Activated T-cell treated with anti-CD3 and anti-CD28 coated beads, Interleukin-2, amount 50 U/mL, for 72 hours (primary cell): ENCODE measurements around the gene ATP10A. TPM values are rescaled to one million over a fixed set of nuclear protein-coding genes. Genes with fewer than 3 reads are reported as not detected.

Source experiments
- ATAC-seq, 2 donors: fragments of 150-1000 bp; cut with Tn5 transposase; replicated peaks in 1 of 2; 2 replicates each; pipeline ENCODE4 v1.10.0; 2021; ENCODE audit warnings: moderate library complexity in 2 of 2, mild to moderate bottlenecking in 1 of 2
- DNase-seq, 2 donors: peaks; one replicate each; pipeline ENCODE4 v3.0.0; 2021 to 2022; ENCODE audit warnings: mixed read lengths in 1 of 2
- H3K27ac Mint-ChIP-seq: one replicate; pipeline ENCODE4 v1.8.0; 2022; ENCODE audit warnings: mild to moderate bottlenecking, moderate library complexity, mixed read lengths
- H3K27me3 Mint-ChIP-seq: one replicate; pipeline ENCODE4 v1.8.0; 2022; ENCODE audit warnings: low read depth, mixed read lengths
- H3K36me3 Mint-ChIP-seq, 2 donors: one replicate each; pipeline ENCODE4 v1.8.0; 2022; ENCODE audit warnings: mixed read lengths in 2 of 2, mild to moderate bottlenecking in 1 of 2; ENCODE audit not compliant: insufficient read depth in 2 of 2
- H3K4me1 Mint-ChIP-seq: one replicate; pipeline ENCODE4 v1.8.0; 2022; ENCODE audit warnings: low read depth, mixed read lengths
- H3K4me3 Mint-ChIP-seq, 2 donors: one replicate each; pipeline ENCODE4 v1.8.0; 2022; ENCODE audit warnings: mild to moderate bottlenecking in 2 of 2, mixed read lengths in 2 of 2, moderate library complexity in 2 of 2
- H3K9me3 Mint-ChIP-seq, 2 donors: one replicate each; pipeline ENCODE4 v1.8.0; 2022; ENCODE audit warnings: mixed read lengths in 2 of 2
- total RNA-seq, 2 donors: library from RNA; stranded (reverse); gene quantifications; one replicate each; pipeline ENCODE4 v1.2.3, GENCODE V29; 2022

Gene ATP10A, protein sequence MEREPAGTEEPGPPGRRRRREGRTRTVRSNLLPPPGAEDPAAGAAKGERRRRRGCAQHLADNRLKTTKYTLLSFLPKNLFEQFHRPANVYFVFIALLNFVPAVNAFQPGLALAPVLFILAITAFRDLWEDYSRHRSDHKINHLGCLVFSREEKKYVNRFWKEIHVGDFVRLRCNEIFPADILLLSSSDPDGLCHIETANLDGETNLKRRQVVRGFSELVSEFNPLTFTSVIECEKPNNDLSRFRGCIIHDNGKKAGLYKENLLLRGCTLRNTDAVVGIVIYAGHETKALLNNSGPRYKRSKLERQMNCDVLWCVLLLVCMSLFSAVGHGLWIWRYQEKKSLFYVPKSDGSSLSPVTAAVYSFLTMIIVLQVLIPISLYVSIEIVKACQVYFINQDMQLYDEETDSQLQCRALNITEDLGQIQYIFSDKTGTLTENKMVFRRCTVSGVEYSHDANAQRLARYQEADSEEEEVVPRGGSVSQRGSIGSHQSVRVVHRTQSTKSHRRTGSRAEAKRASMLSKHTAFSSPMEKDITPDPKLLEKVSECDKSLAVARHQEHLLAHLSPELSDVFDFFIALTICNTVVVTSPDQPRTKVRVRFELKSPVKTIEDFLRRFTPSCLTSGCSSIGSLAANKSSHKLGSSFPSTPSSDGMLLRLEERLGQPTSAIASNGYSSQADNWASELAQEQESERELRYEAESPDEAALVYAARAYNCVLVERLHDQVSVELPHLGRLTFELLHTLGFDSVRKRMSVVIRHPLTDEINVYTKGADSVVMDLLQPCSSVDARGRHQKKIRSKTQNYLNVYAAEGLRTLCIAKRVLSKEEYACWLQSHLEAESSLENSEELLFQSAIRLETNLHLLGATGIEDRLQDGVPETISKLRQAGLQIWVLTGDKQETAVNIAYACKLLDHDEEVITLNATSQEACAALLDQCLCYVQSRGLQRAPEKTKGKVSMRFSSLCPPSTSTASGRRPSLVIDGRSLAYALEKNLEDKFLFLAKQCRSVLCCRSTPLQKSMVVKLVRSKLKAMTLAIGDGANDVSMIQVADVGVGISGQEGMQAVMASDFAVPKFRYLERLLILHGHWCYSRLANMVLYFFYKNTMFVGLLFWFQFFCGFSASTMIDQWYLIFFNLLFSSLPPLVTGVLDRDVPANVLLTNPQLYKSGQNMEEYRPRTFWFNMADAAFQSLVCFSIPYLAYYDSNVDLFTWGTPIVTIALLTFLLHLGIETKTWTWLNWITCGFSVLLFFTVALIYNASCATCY (N-terminal part only)
- total RNA-seq: 10 to 100 TPM; 21.9 to 25.6 TPM

DNA sequence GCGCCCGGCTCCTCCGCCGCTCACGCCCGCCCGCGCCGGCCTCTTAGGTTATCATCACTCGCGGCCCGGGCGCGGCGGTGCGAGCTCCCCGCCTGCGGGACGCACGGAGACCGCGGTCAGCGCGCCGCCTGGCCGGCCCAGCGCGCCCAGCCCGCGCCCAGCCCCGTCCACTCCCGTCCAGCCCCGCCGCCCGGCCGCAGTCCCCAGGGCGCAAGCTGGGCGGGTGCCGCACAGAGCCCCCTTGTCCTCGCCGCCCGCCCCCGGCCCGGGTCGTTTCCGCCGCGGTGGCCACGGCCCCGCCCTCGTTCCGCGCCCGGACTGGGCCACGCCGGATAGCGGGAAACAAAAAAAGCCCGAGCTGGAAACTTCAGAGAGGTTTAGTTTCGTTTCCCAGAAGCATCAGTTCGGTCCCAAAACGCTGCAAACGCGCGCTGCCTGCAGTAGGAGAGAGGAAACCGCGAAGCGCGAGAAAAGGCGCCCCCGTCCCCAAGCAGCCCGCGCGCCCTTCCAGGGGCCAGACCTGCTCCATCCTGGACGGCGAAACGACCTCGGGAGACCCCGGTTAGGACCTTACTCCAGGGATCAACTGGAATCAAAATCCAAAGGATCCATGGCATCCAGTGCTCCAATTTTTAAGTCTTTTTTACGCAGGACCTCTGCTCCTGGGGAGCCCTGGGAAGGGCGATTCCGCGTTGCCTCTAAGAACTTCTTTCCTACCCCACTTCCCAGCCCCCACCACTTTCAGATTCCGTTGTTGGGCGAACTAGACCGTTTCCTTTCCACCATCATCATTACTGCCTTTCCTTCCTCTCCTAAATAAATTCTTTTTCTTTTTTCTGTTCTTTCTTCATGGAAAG lies at the start of gene ATP10A:
TSS of gene ATP10A (minus strand) at position 217 of the 857 bp plus-strand sequence. CDS start 231 bp downstream, outside the sequence.
- Mint-ChIP-seq H3K9me3 (no peaks in the 10 kb centered on the region), H3K36me3 (peaks cover 7% of the 10 kb centered on the region in 2 donors), H3K4me3 (peak within 1 kb of the TSS; percentile 95 to 97), H3K4me1 (peaks cover 46% of the 10 kb centered on the region), H3K27ac (peak within 1 kb of the TSS; percentile 93), H3K27me3 (peaks cover 8% of the 10 kb centered on the region)
- ATAC-seq: peak; percentile 24 to 42
- DNase-seq: peak; percentile 56 to 61

DNA sequence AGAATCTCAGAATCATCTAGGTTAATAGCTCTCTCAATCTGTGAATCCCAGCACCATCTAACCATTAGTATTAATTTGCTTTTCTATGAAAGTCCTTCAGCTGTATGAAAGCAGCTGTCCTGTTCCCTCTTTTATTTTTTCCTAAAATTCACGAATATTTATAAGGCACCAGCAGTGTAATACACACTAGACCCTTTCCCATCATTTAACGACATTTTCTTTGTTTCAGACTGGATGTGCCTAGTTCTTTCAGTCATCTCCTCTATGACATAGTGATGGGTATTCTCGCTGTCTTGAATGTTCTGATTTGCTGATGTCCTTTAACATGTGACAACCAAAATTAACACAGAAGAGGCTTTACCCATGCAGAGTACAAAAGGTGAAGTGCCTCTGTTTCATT lies 48.9 kb upstream of the ATP10A start:
- no peak for ATAC-seq
- no peak overlapping the region for H3K4me3 Mint-ChIP-seq
- H3K27ac Mint-ChIP-seq: no peak overlapping the region
- no peaks in the 10 kb centered on the region for H3K4me1 Mint-ChIP-seq
- no peaks in the 10 kb centered on the region for H3K9me3 Mint-ChIP-seq
- H3K36me3 Mint-ChIP-seq: no peaks in the 10 kb centered on the region
- no peak for DNase-seq
- H3K27me3 Mint-ChIP-seq: peaks cover 6% of the 10 kb centered on the region

DNA sequence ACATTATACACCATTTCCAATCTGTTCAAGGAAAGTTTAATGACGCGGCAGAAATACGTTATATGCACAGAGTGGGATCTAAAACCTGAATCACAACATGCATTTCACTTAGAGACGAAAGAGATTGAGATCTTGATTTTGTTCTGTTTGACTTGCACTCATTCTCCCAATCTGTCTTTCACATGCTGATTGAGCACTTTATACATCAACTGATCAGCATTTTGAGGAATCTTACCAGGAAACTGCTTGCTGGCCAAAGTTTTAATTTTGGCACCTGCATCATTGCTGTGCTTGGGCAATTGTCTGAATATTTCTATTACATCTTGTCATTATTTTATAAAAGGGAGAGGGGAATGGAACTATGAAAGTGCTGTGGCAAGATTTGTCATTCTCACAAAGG lies 47.7 kb upstream of the ATP10A start:
- no peak for DNase-seq
- H3K4me1 Mint-ChIP-seq: no peaks in the 10 kb centered on the region
- no peak for ATAC-seq
- H3K27ac Mint-ChIP-seq: no peak overlapping the region
- no peaks in the 10 kb centered on the region for H3K36me3 Mint-ChIP-seq
- no peaks in the 10 kb centered on the region for H3K27me3 Mint-ChIP-seq
- no peak overlapping the region for H3K4me3 Mint-ChIP-seq
- no peaks in the 10 kb centered on the region for H3K9me3 Mint-ChIP-seq

DNA sequence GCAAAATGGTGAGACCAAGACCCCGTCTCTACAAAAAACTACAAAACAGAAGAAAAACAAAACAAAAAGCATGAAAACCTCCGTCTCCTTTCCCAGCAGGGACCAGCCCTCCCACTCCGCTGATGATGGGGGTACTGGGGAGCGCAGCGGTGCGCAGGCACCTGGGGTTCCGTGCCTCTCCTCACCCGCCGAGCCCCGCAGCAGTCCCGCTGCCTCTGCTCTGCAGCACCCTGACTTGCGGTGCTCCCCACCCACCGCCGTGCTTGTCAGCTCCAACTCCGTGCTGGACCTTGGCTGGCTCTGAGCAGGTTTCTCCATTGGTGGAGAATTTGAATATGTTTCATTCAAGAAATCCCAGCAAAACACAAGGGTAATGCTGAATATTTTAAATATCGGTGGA lies 46.7 kb upstream of the ATP10A start:
- Mint-ChIP-seq H3K36me3 (no peaks in the 10 kb centered on the region), H3K27me3 (no peaks in the 10 kb centered on the region), H3K9me3 (no peaks in the 10 kb centered on the region), H3K4me3 (no peak overlapping the region), H3K27ac (no peak overlapping the region), H3K4me1 (peaks cover 9% of the 10 kb centered on the region)
- DNase-seq: no peak
- no peak for ATAC-seq

DNA sequence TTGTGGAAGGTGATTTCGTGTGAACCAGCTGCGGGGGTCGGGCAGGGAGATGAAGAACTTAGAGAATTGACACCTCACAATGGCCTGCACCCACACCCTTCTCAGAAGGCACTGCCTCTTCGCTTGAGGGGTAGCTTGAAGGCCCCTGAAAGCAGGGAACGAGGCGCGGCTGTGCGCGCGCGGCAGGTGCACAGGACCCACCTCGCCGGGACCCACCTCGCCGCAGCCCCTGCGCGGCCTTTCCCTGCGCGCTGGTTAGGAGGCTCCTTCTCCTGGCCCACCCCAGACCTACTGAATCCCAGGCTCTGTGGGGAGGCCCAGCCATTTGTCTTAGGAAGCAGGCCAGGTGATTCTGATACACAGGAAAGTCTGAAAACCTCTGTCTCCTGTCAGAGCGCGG lies 46.2 kb upstream of the ATP10A start:
- ATAC-seq (no peak), DNase-seq (no peak)
- Mint-ChIP-seq H3K4me3 (no peak overlapping the region), H3K4me1 (peaks cover 12% of the 10 kb centered on the region), H3K36me3 (no peaks in the 10 kb centered on the region), H3K27me3 (no peaks in the 10 kb centered on the region), H3K27ac (no peak overlapping the region), H3K9me3 (no peaks in the 10 kb centered on the region)

DNA sequence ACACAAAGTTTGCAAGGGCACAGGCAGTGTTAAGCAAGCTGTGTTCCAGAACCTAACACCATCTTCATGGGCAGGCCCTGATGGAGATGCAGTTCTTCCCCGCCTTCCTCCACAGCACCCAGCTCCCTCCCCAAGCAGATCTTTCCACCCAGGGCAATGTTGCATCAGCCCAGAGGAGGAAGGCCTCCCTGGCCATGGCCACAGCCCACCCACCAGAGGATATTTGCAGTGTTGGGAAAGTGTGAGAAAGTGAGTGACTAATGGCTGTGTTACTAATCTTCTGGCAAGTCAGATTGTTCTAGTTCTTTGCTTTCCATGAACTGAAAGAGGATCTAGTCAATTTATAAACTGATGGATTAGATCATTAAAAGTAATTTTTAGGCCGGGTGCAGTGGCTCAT lies 42.0 kb upstream of the ATP10A start:
- no peaks in the 10 kb centered on the region for H3K36me3 Mint-ChIP-seq
- H3K27ac Mint-ChIP-seq: no peak overlapping the region
- no peaks in the 10 kb centered on the region for H3K27me3 Mint-ChIP-seq
- H3K4me3 Mint-ChIP-seq: no peak overlapping the region
- DNase-seq (peak; percentile 41 to 55), ATAC-seq (peak; percentile 91 to 93)
- no peaks in the 10 kb centered on the region for H3K9me3 Mint-ChIP-seq
- H3K4me1 Mint-ChIP-seq: peaks cover 21% of the 10 kb centered on the region

DNA sequence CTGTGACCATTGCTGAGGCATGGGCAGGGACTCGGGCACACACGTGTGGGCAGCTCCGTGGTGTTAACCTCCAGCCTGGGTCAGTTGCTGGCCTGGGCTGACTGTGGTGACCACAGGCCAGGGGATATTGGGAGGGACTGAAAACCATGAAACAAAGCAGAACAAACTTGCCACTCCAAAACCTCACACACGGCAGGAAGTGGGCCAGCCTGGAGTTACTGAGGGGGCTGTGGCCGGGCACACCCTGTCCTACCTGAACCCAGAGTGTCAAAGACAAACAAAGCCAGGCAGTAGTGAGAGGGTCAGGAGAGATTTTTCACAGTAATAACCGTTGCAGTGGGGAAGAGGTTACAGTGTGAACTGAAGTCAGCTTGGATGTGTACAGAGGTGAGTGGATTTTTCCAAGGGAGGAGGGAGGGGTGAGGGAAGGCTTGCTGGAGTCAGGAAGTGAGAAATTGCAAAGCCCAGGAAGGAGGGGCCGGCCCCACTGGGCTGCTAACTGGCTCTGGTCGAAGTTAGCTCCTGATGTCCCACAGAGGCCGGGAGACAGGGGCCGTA lies 40.0 kb upstream of the ATP10A start:
- Mint-ChIP-seq H3K27me3 (no peaks in the 10 kb centered on the region), H3K36me3 (no peaks in the 10 kb centered on the region), H3K4me1 (peaks cover 21% of the 10 kb centered on the region), H3K9me3 (no peaks in the 10 kb centered on the region), H3K27ac (no peak overlapping the region), H3K4me3 (peak overlapping the region in 1 of 2 donors; percentile 41)
- DNase-seq: no peak
- ATAC-seq: peak in 1 of 2 donors; percentile 17

DNA sequence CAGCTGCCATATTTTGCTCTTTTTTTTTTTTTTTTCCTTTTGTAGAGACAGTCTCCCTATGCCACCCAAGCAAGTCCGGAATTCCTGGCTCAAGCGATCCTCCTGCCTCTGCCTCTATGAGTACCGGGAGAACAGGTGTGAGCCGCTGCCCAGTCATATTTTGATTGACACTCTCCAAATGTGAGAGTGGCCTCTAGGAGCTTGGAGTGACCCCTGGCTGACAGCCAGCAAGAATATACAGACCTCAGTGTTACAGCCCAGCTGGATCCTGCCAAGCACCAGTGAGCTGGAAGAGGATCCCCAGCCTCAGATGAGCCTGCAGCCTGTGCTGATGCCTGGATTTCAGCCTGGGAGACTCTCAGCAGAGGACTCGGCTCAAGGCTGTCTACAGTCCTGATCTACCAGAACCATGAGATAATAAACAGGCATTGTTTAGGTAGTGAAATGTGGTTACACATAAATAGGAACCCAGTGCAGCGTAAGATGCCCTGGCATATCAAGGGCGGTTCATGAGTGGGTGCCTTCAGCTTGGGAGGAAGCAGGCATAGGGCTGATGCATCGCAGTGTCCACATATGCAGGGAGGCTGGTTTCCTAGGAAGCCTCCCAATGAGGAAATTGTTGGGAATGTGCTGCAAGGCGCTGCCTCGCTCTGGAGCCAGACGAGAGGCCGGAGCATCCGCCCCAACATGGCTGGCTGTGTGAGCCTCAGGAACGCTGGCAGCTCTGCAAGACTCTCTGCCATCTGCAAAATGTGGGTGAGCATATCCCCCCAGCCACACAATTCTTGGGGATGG lies 38.9 kb upstream of the ATP10A start:
- Mint-ChIP-seq H3K4me3 (no peak overlapping the region), H3K9me3 (no peaks in the 10 kb centered on the region), H3K27ac (no peak overlapping the region), H3K27me3 (no peaks in the 10 kb centered on the region), H3K4me1 (peaks cover 21% of the 10 kb centered on the region), H3K36me3 (no peaks in the 10 kb centered on the region)
- ATAC-seq (no peak), DNase-seq (no peak)

DNA sequence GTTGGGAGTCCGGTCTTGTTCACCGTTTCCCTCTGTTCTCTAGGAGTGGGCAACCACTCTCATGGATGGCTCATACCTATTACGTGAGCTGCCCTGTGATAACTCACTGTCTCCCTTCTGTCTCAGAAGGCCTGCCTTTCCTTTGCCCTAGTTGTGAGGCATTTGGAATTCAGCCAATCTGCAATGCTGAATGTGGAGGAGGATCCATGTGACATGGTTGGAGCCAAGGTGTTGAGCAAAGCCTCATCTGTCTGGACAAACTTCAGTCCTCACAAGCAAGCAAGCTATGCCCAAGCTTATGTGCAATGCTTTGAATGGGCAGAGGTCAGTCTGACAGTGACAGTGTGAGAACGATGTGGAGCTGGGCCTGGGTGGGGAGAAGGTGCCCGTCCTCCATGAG lies 37.8 kb upstream of the ATP10A start:
- H3K36me3 Mint-ChIP-seq: no peaks in the 10 kb centered on the region
- no peak for DNase-seq
- H3K27ac Mint-ChIP-seq: no peak overlapping the region
- H3K9me3 Mint-ChIP-seq: no peaks in the 10 kb centered on the region
- no peaks in the 10 kb centered on the region for H3K27me3 Mint-ChIP-seq
- H3K4me1 Mint-ChIP-seq: peaks cover 21% of the 10 kb centered on the region
- no peak overlapping the region for H3K4me3 Mint-ChIP-seq
- ATAC-seq: no peak

DNA sequence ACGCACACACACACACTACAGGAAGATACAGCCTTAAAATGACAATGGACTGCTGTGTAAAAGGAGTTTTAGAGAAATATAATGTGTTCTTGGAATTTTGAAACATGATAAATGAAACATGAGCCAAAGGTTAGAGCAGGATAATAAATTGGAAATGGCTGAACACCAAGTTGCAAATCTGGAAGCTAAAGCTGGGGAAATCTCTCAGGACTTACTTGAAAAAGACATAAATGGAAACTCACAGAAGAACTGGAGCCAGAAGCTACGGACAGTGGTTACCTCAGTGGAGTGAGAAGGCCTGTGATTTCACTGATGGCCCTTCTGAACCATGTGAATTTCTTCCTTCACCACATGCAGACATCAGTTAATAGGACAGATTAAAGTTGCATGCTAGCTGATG lies 37.3 kb upstream of the ATP10A start:
- Mint-ChIP-seq H3K9me3 (no peaks in the 10 kb centered on the region), H3K27ac (no peak overlapping the region), H3K4me3 (no peak overlapping the region), H3K36me3 (no peaks in the 10 kb centered on the region), H3K4me1 (peaks cover 18% of the 10 kb centered on the region), H3K27me3 (no peaks in the 10 kb centered on the region)
- ATAC-seq: no peak
- no peak for DNase-seq

DNA sequence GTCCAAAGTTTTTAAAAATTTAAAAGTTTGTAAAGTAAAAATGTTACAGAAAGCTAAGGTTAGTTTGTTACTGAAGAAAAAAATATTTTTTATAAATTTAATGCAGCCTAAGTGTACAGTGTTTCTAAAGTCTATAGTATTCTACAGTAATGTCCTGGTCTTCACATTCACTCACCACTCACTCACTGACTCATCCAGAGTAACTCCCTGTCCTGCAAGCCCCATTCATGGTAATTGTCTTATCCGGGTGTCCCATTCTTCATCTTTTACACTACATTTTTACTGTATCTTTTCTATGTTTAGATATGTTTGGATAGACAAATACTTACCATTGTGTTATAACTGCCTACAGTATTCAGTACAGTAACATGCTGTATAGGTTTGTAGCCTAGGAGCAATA lies 36.7 kb upstream of the ATP10A start:
- DNase-seq (no peak), ATAC-seq (no peak)
- Mint-ChIP-seq H3K27ac (no peak overlapping the region), H3K4me1 (peaks cover 12% of the 10 kb centered on the region), H3K4me3 (no peak overlapping the region), H3K27me3 (no peaks in the 10 kb centered on the region), H3K36me3 (no peaks in the 10 kb centered on the region), H3K9me3 (no peaks in the 10 kb centered on the region)
